ENCODE data around the gene LLPH.

Gene LLPH

DNA sequence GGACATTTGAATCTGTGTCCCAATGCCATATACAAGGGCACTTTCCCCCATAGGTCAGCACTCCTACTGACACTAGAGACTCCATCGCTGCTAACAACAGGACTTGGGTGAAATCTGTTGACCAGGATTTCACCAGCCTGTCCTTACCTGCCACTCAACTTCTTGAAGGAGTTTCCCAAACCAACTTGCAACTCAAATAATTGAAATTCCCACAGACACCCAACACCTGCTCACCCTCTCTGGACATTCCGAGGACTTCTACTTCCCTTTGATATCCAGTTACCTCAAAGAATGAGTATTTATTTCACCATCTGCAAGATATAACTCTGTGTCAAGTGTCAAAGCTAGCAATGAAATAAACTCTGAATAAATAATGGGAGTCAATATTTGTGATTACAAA lies 44.6 kb downstream of the LLPH start:
- DNase-seq, result no peak

DNA sequence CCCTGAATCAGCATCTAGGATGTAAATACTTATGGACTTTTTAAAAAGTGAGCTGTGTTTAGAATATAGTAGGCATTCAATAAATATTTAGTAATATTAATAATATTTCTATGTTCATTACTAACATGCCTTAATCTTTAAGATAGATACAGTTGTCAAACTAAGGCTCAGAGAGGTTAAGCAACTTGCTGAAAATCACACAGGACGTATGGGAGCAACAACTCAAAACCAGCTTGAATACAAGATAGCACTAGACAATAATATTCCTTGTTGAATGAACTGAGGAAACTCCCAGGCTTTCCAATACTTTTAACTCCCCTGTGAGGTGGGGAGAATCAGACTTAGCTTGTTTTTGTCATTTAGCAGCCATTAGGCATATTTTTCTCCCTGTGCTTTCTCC lies 45.3 kb downstream of the LLPH start:
- DNase-seq, result no peak

DNA sequence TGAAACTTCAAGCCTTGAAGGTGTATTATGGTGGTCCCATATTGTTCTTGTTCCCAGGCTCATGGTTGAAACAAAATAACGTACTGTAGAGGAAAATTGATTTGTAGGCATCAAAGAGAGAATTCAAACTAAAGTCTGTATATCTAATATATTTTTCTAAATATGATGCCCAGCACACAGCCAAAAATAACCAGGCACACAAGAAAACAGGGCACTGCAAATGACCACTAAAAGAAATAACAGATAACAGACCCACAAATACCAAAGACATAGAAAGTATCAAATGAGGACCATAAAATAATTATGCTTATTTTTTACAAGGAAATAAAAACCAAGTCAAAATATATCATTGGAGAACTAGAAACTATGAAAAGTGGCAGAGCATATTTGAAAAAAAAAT lies 46.8 kb downstream of the LLPH start:
- DNase-seq, result no peak

DNA sequence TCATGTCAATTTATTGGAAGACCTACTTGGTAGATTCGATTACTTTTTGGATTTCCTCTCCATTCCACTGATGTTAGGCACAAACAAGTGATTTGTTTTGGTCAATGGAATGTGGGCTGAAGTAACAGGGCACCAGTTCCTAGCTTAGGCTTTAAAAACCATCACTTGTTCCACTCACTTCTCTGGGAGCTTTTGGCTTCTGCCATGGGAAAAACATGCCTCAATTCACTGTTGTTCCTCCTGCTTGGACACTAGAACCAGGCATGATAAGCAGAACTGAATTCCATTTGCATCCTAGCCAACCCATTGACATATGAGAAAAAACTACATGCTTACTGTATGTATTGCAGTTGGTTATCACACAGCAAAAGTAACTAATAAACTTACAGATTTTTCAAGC lies 47.8 kb downstream of the LLPH start:
- DNase-seq, result no peak

DNA sequence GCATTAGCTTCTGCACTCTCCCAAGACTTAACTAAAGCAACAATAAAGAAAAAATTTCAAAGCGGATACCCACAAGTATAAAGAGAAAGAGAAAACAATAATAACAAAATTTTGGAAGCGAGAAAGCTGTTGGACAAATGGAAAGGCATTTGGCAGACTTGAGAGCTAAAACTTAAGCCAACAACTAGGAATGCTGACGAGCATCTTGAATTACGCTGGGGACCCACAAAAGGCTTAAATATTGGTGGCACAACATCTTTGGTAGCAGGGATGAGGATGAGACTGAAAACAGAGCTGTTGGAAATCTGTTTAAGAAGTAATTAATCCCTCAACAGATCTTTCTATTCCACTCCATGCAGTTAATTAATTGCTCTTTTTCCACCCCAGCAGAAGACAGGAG lies 49.8 kb downstream of the LLPH start:
- no peak for DNase-seq

DNA sequence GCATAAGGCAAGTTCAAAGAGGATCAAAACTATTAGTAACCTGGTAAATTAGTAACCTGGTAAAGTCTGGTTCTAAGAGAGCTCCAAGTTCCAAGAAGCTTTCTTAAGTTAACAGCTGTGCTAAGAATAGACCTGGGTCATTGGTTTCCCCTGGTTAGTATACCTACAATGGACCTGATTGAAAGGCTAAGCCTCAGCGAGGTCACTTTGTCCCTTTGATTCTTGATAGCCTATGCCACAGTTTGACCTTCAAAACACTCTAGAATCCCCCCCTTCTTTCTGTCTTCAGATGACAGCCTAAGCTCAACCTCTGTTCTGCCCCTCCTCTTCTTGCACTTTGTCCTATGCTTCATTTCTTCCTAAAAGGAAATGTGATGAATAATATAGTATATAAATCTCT lies 53.0 kb downstream of the LLPH start:
- no peak for DNase-seq

DNA sequence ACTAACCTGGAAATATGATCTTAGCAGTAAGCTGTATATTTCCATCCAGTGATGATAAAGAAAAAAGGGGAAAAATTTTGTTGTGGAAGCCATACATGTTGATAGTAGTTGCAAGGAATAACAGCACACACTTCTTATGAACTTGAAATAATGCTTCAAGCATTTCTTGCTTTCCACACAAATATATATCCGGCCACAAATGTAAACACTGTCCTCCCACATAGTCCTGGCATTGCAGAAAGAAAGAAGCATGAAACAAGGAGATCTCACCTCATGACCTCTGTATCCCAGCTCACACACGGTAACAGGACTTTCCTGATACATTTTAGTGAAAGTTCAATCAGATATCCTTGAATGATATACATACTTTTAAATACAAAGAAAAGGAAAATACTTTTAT lies 56.0 kb downstream of the LLPH start:
- no peak for DNase-seq

DNA sequence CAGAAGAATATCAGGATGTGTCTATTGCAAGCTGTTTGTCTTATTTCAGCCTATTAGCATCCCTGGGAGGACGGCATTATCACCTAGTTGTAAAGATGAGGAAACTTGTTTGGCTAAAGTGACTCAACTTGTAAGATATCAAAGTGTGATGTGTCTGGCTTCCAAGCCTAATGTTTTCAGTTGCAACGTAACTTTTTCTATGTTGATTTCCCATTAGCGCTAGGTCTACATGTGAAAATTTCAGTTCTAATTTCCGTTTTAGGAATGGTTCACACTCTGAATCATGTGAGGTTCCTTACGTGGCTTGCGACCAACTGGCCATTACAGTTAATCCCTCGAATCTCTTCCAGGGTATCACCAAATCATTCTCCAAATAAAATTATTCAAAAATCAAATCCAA lies 58.0 kb downstream of the LLPH start:
- no peak for DNase-seq

DNA sequence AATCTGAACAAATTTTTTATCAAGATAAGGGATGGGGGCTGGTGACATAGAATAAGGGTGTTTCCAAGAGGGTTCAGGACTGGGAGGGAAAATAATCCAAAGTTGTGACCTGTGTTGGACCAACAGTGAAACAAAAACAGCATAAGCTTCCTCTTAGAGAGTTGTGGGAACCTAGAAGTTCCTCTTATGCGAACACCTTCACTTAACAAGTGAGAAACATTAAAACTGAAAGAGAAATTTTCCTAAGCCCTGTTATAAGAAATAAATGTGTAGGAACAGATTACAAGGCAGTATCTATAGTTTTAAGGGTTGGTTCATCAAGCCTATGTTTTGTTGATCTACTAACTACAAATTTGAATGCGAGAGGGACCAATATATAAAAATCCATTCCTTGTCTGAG lies 58.4 kb downstream of the LLPH start:
- no peak for DNase-seq

DNA sequence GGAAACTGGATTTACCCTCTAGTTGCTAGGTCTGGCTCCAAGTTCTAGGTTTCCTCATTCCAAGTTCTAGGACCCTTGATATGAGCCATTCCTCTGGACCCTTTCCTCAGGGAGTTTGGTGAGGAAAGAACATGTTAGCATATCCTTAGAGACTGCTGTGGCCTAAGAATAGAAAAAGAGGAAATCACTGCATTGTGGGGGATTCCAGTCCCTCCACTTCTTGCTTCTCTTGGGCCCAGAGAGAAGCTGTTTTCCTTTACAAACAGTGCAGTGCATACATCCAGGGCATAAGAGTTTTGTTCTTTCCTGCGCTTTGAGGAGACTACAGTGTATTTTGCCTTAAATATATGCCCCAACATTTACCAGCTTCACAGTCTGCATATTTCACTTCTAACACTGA lies 59.0 kb downstream of the LLPH start:
- no peak for DNase-seq

DNA sequence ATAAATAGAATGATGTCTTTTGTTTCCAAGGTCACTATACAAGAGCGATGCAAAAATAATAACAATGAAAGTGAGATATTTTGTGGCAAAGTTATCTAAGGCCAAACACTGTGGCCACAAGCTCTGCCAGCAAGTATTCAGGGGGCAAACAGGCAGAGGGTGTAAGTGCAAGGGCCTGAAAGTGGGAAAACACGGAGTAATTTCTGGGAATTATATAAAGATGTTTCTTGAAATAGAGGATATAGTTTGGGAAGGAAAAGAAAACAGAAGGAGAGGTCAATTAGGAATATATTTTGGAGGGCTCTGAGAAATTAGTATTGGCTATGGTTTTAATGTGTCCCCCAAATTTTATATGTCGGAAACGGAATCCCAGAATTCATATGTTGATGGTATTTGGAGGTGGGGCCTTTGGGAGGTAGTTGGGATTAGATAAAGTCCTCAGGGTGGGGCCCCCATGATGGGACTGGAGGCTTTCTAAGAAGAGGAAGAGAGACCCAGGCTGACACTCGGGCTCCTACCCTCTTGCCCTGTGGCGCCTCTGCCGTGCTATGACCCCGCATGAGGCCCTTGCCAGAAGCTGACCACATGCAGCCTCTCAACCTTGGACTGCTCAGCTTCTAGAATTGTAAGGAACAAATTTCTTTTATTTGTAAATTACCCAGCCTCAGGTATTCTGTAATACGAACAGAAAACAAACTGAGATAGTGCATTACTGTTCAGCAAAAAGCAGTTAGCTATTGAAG lies 60.0 kb downstream of the LLPH start:
- no peak for DNase-seq

DNA sequence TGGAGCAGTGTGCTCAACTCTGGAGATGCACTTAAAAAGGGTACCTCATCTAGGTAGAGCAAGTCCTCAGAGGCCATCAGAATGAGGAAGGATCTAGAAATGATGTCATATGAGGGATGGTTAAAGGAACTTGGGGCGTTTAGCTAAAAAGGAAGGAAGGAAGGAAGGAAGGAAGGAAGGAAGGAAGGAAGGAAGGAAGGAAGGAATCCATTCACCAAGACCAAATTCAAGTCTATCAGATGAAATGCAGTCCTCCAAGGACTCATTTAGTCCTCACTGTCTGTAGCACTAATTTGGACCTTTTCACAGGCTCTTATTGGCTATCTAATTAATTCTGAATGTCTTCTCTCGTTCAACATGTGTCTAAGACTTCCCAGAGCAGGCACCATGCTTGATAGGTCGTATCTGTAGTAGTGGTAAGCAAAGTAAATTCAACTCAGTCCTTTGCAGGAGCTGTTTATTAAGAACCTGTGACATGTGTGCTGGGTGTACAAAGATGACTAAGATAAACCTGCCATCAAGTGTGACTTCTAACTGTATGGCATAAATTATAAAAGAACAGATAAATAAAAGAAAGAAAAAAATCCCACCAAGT lies 63.5 kb downstream of the LLPH start:
- DNase-seq, result no peak
